Measurements from ENCODE around the gene SEL1L3. TPM values are rescaled to one million over a fixed set of nuclear protein-coding genes. Genes with fewer than 3 reads are reported as not detected.

The SEL1L3 gene
- total RNA-seq, 1 experiment from 2014 or later: 45.3 TPM

DNA sequence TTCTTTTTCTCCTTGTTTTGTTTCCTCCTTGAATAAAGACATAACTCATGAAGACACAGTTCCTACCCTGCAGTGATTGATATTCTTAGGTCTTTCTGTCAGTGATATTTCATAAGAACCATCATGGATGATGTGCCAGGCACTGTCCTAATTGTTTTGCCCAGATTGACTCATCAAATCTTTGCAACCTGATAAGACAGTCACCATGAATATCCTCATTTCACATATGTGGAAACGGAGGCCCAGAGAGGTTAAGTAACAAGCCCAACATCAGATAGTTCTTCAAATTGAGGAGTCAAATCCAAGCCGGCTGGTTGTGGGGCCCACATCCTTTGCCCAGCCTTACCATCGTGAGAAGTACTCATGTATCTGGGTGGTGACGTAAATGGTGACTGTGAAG is 69.9 kb downstream of the SEL1L3 start:
- no peak for DNase-seq (ENCODE audit: low read depth)

- no peak for DNase-seq (ENCODE audit: low read depth)
Observed at GRCh38 chr4:25792200-25792791, 70.5 kb downstream of the SEL1L3 start.

GRCh38 chr4:25790024-25790423 is 72.8 kb downstream of the SEL1L3 start:
- no peak for DNase-seq (ENCODE audit: low read depth)

DNA sequence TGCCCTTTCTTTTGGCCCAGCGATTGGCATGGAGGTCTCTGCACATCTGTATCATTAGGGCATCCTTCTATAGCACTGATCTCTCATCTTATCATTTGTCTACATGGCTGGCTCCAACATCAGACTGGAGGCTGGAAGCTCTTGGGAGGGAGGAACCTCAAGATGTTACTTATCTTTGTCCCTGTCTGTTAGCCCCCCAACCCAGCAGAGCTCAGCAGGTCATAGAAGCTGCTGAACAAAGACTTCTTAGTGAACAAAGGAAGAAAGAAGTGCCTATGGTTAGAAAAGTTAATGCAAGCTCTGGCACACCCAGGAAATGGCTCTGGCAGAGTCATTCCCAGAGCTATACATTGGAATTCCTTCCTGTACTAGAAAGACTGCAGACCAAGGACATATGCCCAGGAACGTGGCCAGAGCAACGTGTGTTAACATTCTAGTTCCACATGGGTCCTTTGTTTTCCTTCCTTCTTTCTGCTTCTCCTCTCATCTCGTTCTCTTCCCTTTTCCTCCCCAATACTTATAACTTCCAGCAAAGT is 74.0 kb downstream of the SEL1L3 start:
- peak; percentile 16 for DNase-seq (ENCODE audit: low read depth)

DNA sequence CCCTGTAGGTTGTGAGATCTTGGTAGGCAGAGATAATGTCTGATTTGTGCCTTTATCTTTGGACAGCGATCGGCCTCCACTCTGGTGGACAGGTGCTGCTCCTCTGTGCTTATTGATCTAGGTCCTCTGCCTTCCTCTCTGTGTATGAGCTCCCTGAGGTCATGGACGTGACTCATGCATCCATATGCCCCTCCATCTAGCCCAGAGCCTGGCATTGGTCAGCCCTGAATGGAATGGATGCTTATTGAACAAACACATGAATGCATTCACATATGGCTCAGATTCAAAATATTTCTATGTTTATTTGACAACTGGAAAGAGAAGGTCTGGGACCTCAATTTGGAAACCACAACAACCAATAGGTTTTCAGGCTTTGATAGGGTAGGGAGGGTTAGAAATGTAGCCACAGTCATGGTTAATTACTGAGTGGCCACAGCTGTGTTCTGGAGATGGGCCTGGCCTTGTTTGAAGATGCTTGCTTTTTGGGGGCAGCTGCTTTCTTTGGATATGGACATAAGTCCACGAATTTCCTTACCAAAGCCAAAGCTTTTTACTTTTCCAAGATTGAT is 76.2 kb downstream of the SEL1L3 start:
- no peak for DNase-seq (ENCODE audit: low read depth)

DNA sequence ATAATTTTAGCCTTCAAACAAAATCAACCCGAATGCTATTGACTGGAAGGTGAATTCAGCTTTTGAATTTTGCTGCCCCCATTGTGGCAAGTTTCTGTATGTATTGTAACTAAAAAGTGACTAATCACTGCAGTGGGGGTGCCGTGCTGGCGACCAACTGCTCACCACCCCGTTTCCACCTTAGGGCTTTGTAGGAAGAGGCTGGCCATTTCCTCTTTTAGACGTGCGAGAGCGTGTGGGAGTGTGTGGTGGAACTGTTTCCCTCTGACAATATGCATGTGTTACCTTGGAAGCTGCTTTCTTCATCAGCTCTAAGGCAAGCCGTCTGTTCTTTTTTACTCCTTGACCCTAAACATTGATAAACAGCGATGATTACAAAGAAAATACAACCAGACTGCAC is 78.8 kb downstream of the SEL1L3 start:
- DNase-seq (ENCODE audit: low read depth): no peak

DNA sequence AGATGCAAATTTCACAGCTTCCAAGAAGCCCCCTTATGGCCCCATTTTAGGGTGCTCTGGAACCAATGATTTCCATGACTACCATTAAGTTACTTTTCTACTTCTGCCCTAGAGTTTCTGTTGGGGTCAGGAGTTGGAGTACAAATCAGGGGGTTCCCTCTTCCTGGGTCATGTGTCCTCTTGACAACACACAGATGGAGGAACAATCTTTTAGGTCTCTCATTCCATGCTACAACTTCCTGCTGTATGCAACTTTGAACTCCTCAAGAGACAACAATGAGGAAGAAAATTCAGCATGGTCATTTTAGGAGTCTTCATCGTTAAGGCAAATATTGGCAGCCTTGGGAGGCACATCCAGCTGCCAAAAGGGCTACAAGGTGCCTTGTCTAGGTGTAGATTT is 79.7 kb downstream of the SEL1L3 start:
- DNase-seq (ENCODE audit: low read depth): no peak

DNA sequence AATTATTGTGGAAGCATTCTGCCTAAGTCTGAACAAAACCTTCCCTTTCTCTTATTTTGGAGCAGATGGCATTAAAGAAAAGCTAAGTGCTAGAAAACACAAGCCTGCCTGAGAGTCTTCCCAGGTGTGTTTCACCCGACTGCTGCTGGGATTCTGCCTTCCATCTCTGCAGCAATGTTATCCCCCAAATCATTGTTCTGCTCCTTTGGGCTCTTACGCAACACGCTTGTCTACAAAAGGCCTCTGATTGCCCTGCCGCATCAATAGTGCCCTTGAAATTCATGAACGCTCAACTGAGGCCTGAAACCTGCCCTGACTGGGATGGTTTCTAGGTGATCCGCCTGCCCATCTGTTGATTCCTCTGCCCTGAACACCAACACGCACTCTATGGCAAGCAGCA is 80.3 kb downstream of the SEL1L3 start:
- no peak for DNase-seq (ENCODE audit: low read depth)

DNA sequence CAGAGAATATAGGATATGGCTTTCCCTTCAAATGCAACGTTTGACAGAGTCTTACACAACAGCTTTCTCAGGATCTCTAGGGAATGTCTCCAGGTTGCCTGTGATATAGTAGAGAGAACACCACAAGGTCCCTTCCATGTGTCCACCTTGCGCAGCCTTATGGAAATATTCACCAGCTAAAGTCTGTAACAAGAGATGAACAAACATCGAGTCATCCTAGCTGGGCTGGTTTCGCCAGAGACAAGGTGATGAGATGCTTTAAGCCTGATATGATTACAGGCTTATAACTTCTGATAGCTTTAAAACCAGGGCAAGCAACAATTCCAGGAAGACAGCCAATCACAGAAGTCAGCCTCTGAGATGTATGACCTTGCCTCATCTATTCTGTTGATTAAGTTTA is 83.8 kb downstream of the SEL1L3 start:
- DNase-seq (ENCODE audit: low read depth): no peak

DNA sequence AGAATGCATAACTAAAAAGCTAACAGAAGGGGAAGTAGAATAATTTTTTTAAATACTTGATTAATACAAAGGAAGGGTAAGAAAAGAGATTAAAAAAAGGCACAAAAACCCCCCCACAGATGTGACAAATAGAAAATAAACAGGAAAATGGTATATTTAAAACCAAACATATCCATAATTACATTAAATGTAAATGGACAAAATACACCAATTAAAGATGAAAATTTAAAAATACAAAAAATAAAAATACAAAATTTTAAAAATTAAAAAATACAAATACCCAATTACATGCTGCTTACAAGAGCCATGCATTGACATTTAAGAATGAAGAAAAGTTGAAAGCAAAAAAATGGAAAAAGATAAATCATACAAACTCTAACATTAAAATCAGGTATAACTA is 86.0 kb downstream of the SEL1L3 start:
- DNase-seq (ENCODE audit: low read depth): no peak

DNA sequence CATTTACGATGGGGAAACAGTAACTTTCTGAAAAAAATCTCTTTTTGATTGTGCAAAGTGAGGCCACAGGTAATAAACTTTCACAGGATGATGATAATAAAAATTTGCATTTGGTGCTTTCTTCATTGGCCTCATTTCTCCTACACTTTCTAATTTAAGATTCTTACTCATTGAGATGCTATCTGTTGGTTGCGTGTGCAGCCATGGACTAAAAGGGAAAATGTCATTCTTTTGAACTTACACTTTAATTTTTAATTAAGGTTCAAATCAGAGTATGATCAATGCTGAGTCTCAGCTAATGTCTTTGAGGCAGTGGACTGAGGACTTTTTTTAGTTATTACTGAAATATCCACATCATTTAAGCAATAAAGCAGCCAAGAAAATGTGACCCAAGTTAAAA is 87.6 kb downstream of the SEL1L3 start:
- DNase-seq (ENCODE audit: low read depth): no peak

- DNase-seq (ENCODE audit: low read depth): no peak
Observed at GRCh38 chr4:25773358-25773757, 89.4 kb downstream of the SEL1L3 start.

GRCh38 chr4:25771672-25772071 is 91.1 kb downstream of the SEL1L3 start:
- no peak for DNase-seq (ENCODE audit: low read depth)

DNA sequence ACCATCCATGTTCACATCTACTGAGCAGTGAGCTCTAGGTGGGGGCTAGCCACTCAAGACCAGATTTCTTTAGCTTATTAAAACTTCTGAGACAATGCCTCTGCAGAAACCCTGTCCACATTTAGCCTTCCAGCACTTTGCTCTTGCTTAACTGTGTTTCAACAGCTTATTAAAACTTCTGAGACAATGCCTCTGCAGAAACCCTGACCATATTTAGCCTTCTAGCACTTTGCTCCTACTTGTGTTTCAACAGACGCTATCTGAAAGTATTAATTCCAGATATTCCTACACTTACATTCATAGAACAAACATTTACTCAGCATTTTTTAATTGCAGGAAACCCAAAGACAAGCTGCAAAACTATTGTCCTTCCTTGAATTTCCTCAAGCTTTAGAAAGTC is 91.9 kb downstream of the SEL1L3 start:
- DNase-seq (ENCODE audit: low read depth): no peak

GRCh38 chr4:25769251-25769650 is 93.5 kb downstream of the SEL1L3 start:
- no peak for DNase-seq (ENCODE audit: low read depth)

DNA sequence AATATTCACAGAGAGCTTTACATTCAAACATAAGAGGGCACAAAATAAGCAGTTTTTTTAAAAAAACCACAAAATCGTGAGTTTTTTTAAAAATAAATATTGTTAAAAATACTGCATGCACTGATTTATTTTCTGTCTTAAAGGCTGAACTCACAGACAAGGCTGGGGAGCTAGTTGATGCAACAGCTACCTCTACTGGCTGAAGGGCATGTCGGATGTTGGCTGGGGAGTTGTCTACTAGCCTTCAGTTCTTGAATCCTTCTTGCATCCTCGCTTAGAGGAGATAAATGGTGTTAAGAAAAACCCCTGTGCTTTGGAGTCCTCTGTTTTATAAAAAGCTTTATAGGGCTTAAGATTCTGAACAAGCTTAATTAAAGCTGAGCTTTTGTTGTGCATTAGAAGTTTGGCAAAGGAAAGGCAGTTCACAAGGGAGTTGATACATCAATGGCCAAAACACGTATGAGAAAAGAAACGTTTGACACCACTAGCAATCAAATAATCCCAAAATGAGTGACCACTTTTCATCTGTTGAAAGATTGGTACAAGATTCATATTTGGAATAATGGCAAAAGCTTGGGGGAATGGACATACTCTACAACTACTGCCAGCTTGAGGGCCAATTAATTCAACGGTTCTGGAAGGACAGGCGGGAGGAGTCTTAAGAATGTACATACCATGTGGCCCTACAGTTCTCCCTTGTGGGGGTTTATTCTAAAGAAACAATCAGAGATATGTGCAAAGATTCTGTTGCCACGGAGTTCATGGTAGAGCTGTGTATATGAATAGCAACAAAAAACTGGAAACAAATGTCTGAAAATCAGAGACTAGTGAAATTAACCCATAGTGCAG is 94.7 kb downstream of the SEL1L3 start:
- peak; percentile 53 for DNase-seq (ENCODE audit: low read depth)

GRCh38 chr4:25760518-25761157 is 102.2 kb downstream of the SEL1L3 start:
- DNase-seq (ENCODE audit: low read depth): no peak

DNA sequence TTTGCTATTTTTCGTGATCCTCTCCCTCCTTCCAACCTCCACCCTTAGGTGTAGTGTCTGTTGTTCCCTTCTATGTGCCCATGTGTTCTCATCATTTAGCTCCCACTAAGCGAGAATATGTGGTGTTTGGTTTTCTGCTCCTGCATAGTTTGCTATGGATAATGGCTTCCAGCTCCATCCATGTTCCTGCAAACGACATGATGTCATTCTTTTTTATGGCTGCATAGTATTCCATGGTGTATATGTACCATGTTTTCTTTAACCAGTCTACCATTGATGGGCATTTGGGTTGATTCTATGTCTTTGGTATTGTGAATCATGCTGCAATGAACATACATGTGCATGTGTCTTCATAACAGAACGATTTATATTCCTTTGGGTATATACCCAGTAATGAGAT is 102.7 kb downstream of the SEL1L3 start:
- DNase-seq (ENCODE audit: low read depth): no peak

DNA sequence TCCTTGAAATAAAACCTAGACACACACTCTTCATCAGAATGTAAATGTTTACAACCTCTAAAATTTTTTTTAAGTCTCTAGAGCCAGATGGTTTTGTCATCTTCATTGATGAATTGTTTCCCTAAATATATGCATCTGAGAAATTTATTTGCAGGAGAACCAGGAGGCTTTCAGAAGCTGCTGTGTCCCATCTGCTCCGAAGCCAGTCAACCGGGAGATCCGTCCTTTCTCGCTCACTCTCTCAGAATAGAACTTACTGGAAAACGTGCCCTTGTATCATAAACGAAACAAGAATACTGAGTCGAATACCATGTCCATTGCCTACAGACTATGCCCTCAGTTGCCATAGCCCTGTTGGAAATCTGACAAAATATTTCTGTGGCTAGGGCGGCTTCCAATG is 103.7 kb downstream of the SEL1L3 start:
- DNase-seq (ENCODE audit: low read depth): no peak

DNA sequence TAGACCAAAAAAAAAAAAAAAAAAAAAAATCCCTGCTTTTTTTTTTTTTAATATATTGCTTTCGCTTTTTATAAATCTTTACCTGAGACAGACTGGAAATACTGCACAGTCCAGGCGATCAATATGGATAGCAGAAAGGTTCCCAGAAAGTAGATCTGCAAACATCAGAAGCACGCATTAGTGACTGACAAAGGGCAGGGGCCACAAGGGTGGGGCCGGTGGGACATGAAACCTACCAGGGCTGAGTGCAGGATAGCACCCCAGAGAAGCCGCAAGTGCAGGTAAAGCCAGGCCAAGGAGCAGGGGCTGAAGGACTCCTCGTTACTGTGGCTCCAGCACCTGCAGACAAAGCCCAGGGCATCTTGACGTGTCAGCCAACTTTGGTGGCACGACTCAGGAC is 105.3 kb downstream of the SEL1L3 start:
- DNase-seq (ENCODE audit: low read depth): no peak

DNA sequence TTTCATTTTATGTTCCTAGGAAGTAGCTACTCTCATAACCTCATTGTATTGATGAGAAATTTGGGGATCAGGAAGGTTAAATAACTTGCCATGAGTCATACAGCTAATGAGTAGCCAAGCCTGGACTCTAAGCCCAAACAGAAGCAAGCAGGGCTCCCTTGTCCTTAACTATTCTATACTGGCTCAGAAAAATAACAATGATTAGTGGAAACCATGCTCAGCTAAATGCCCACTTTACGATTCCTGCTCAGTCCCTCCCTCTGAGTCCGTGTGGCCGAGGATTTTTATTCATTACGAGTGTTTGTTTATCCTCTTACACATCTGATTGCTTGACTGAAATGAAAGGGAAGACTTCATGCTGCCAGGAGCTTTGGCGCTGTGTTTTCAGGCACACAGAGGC is 106.3 kb downstream of the SEL1L3 start:
- DNase-seq (ENCODE audit: low read depth): no peak

GRCh38 chr4:25755911-25756310 is 106.9 kb downstream of the SEL1L3 start:
- DNase-seq (ENCODE audit: low read depth): no peak

All from HT1080 (cell line).